NCI-H446 (cell line): ENCODE data around the gene LPAR5.
"Not testable (repeated sequence)": the region's sequence is repeated elsewhere in the genome, so short reads cannot be mapped to it uniquely, and the experiment has no call there.

Source experiments
- DNase-seq, 2 experiments: peaks; one replicate each; lab custom pipeline; 2025; lab: John Stamatoyannopoulos, UW

LPAR5 gene

GRCh38 chr12:6606331-6607131 lies 29.2 kb downstream of the LPAR5 start:
- DNase-seq, result peak in 1 of 2 experiments; percentile 56

- DNase-seq, result no peak
Observed at GRCh38 chr12:6605421-6606330, 30.1 kb downstream of the LPAR5 start.

- no peak for DNase-seq
Observed at GRCh38 chr12:6604259-6605029, 31.3 kb downstream of the LPAR5 start.

DNA sequence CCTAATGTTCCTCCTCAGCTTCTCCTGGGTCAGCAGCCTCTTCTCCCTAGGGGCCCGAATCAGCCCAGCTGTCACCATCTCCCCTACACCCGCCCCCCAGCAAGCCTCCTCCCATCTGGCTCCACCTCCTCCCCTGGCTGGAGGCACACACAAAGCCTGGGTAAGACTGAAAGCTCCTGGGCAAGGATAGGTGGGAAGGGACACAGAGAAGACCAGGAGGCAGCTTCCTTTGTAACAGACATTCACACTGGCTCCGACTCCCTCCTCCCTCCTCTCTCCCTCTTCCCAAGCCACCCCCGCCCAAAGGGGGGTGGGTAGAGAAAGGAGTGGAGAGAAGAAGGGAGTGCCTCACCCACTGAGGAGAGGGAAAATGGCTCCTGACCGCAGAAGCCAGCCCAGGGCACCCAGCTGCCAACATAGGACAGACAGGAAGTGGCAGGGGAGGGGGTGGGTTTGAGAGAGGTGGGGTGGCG lies 32.6 kb downstream of the LPAR5 start:
- peak in 1 of 2 experiments; percentile 28 for DNase-seq

GRCh38 chr12:6602526-6602925 lies 33.2 kb downstream of the LPAR5 start:
- no peak for DNase-seq

DNA sequence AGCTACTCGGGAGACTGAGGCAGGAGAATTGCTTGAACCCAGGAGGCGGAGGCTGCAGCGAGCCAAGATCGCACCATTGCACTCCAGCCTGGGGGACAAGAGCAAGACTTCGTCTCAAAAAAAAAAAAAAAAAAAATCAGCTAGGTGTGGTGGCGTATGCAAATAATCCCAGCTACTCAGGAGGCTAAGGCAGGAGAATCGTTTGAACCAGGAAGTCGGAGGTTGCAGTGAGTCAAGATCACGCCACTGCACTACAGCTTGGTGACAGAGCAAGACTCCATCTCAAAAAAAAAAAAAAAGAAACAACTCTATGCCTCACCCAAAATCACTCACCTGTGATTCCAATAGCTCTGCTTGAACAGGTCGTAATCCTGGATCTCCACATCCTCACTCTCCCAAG lies 40.1 kb downstream of the LPAR5 start:
- not testable (repeated sequence) for DNase-seq

DNA sequence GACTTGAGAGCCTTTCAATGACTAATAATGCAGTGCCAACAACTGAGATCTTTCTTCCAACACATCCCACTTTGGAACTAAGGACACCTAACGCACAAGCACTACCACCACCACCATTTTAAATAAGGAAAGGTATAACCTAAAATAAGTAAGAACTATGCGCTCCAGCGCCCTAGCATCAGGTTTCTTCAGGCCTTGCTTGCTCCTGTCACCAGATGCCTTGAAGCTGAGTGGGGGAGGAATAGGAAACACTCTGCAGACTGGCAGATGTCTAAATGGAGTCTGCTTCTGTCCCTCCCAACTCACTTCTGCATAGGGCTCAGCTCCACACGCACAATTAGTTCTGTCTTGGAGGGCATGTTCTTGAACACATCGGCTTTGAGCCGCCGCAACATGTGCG lies 43.7 kb downstream of the LPAR5 start:
- DNase-seq, result no peak

DNA sequence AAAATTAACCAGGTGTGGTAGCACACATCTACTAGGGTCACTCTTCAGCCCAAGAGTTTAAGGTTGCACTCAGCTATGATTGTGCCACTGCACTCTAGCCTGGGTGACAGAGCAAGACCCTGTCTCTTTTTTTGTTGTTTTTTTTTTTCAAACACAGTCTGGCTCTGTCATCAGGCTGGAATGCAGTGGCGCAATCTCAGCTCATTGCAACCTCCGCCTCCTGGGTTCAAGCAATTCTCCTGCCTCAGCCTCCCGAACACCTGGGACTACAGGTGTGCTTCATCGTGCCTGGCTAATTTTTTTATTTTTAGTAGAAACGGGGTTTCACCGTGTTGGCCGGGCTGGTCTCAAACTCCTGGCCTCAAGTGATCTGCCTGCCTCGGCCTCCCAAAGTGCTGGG lies 49.2 kb downstream of the LPAR5 start:
- not testable (repeated sequence) for DNase-seq

DNA sequence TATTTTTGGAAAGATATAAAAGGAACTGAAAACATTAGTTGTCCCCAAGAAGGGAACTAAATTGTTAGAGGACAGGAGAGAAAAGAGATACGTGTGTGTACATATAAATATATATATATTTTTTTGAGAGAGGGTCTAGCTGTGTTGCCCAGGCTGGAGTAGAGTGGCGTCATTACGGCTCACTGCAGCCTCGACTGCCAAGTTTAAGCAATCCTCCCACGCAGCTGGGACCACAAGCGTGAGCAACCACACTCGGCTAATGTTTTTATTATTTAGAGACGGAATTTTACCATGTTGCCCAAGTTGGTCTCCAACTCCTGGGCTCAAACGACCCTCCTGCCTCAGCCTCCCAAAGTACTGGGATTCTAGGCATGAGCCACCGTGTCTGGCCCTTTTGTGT lies 51.5 kb downstream of the LPAR5 start:
- DNase-seq, result no peak

GRCh38 chr12:6582959-6583358 lies 52.8 kb downstream of the LPAR5 start:
- DNase-seq, result no peak

- DNase-seq, result peak in 1 of 2 experiments; percentile 11
Observed at GRCh38 chr12:6582196-6582595, 53.6 kb downstream of the LPAR5 start.

DNA sequence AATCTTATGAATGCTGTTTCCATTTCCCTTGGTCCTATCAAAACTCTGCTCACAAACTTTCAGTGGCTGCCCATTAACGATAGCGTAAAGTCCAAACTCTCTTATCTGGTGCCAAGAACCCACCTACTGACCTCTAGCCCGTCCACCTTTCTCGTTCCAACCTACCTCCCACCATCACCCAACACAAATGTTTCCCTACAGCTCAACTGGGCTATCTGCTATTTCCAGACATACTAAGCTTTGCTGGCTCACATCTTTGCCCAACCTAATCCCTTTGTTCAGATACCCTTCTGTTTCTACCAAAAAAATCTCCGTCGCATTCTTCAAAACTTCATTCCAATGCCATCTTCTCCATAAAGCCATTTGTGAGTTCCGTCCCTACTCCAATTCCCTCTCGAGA lies 60.1 kb downstream of the LPAR5 start:
- no peak for DNase-seq

DNA sequence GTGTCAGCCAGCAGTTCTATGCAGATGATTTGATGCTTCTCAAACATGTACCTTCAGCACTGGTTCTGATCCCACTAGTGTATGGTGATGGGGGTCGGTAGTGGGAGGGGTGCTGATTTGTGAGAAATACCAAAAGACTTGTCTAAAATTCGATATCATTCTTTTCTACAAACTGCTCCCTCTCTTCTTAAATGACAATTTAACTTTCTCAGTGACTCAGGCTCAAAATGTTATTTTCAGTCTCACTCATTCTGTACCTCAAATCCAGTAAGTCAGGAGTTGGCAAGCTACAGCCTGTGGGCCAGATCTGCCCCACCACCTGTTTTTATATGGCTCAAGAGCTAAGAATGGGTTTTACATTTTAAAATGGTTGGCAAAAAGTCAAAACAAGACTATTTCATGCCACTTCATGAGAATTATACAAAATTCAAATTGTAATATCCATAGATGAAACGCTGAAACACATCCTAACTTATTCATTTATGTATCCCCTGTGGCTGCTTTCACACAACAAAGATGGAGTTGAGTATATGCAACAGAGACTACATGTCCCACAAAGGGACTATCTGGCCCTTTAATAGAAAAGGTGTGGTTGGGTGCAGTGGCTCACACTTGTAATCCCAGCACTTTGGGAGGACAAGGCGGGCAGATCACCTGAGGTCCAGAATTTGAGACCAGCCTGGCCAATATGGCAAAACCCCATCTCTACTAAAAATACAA lies 61.0 kb downstream of the LPAR5 start:
- DNase-seq, result no peak

- no peak for DNase-seq
Observed at GRCh38 chr12:6573001-6573400, 62.8 kb downstream of the LPAR5 start.

GRCh38 chr12:6570264-6570887 lies 65.4 kb downstream of the LPAR5 start:
- peak; percentile 10 to 53 for DNase-seq

GRCh38 chr12:6569786-6570185 lies 66.0 kb downstream of the LPAR5 start:
- DNase-seq, result no peak

DNA sequence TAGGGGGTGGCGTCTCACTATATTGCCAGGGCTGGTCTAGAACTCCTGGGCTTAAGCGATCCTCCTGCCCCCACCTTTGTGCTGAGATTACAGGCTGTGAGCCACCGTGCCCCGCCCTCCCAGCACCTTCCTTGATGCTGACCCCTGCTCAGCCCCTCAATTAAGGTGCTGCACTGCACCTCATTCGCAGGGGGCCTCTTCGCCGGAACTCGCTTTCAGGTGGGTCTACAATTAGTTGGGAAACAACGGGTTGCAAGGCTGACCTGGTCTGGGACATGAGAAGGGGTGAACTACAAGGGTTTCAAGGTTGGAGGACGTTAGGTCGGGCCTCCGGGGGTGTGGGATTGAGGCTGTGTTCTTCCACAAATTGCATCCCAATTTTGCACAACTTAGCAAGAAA lies 66.4 kb downstream of the LPAR5 start:
- DNase-seq, result no peak
